HG03108 (cell line): ENCODE measurements around the gene CRYBB1.

Experiments used
- ATAC-seq: cut with Tn5 transposase; IDR thresholded peaks from one replicate; pipeline ENCODE4 v1.9.1; 2021; ENCODE audit warnings: moderate library complexity; ENCODE audit not compliant: unreplicated experiment

The CRYBB1 gene

DNA sequence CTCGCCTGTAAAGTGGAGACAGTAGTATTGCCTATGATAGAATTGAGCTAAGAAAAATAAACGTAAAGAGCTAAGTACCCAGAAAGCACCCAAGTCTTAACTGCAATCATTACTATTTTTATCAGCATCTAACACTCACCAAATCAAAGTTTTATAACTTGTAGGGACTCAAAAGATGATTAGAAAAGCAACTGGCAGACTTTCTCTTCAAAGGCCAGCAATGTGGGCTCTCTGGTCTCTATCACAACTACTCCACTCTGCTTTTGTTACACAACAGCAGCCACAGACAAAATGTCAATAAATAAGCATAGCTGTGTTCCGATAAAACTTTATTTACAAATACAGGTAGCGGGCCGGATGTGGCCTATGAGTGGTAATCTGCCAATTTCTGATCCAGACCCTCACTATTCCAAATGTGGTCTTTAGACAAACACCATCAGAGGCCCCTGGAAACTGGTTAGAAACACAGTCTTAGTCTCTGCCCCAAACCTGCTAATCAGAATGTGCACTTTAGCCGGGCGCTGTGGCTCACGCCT lies 36.1 kb downstream of the CRYBB1 start:
- no peak for ATAC-seq

DNA sequence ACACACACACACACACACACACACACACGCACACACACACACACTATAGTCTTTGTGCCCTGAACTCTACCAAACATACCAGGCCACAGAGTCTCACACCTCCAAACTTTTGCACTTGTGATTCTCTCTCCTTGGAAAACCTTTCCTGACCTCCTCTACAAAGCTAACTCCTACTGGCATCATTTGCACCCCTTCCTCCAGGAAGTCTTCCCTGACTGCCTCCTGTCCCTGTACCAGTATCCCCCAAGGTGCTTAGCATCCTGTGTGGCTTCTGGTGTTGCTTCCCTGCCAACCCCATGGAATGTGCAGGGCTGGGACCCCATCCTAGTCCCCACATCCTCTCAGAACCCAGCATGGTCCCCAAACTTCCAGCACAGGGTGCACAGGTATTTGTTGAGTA lies 36.8 kb downstream of the CRYBB1 start:
- ATAC-seq, result no peak

- ATAC-seq, result no peak
Measured at GRCh38 chr22:26580240-26580962, 37.4 kb downstream of the CRYBB1 start.

GRCh38 chr22:26579331-26579886 lies 38.4 kb downstream of the CRYBB1 start:
- no peak for ATAC-seq

- no peak for ATAC-seq
Measured at GRCh38 chr22:26577081-26577480, 40.7 kb downstream of the CRYBB1 start.

DNA sequence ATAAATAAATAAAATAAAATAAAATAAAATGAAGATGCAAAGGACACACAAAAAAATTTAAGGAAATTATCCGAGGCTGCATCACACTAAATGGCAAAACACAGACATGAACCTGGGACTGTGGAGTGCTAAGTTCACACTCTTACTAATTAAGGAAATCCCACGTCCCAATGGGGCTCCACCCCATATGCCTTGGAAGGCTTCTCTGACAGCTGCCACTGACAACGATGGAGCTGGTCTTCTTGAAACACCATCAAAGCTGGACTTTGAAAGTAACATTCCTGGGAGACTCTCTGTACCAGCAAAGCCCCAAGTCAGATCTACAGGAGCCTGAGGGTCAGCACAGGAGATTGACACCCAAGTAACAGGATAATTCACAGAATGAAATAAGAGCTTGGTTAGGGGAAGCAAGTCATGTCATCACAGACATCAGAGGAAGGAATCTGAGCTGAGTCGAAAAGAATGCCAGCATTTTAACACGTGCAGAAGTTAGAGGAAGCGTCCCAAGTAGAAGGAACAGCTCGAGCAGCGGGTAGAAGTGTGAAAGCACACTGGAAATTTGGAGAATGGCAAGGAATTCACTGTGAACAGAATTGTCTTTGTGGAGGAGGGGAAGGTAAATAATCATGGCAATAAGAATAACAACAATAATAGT lies 41.7 kb downstream of the CRYBB1 start:
- ATAC-seq, result no peak

- no peak for ATAC-seq
Measured at GRCh38 chr22:26574001-26574723, 43.7 kb downstream of the CRYBB1 start.

- no peak for ATAC-seq
Measured at GRCh38 chr22:26573026-26573662, 44.7 kb downstream of the CRYBB1 start.

GRCh38 chr22:26570864-26571525 lies 46.8 kb downstream of the CRYBB1 start:
- no peak for ATAC-seq

GRCh38 chr22:26570115-26570514 lies 47.7 kb downstream of the CRYBB1 start:
- no peak for ATAC-seq

DNA sequence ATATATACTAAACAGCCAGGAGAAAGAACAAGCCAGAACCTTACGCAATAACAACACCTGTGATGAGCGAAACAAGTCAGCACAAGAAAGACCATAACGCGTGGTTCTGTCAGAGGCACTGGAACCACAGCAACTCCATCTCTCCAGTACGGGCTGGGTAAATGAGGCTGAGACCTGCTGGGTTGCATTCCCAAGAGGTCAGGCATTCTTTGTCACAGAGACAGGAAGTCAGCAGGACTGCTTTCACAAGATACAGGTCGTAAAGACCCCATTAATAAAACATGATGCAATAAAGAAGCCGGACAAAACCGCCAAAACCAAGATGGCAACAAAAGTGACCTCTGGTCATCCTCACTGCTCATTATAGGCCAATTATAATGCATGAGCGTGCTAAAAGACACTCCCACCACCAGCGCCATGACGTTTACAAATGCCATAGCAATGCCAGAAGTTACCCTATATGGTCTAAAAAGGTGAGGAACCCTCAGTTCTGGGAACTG lies 49.6 kb downstream of the CRYBB1 start:
- ATAC-seq, result no peak

- no peak for ATAC-seq
Measured at GRCh38 chr22:26567610-26568009, 50.2 kb downstream of the CRYBB1 start.

- ATAC-seq, result no peak
Measured at GRCh38 chr22:26566994-26567393, 50.8 kb downstream of the CRYBB1 start.

- no peak for ATAC-seq
Measured at GRCh38 chr22:26565889-26566288, 51.9 kb downstream of the CRYBB1 start.

DNA sequence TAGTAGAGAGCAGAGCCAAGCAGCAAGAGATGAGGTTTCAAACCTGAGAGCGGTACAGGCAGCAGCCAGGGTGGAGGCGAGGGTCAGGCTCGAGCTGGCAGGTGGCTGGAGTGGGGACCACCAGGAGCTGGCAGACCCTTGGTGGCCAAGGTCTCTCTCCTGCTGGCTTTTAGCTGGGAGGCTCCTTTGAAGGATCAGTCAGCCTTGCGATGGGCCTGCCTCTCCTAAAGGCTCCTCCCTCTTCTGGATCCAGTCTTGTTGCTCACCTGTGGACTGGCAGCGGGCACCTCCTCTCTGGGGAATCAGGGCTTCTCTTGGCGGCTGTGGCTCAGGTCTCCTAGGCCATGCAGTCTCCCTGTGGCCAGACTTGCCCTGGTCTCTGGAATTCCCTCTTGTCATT lies 52.6 kb downstream of the CRYBB1 start:
- ATAC-seq, result no peak

DNA sequence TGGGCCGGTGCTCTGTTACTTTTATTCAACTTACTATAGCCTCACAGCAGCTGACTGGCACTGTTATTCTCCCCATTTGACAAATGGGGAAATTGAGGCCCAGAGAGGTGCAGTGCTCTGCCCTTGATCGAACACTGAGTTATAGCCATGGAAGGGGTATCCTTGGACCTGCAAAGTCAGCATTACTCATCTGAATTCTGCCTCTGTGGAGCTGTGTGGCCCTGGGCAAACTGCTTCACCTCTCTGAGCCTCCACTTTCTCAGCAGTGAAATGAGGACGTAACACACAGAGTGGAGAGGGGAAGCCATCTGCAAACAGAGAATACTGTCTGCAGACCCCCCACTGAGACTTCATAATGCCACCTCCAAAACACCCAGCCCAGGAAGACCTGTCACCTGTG lies 53.2 kb downstream of the CRYBB1 start:
- ATAC-seq, result no peak

DNA sequence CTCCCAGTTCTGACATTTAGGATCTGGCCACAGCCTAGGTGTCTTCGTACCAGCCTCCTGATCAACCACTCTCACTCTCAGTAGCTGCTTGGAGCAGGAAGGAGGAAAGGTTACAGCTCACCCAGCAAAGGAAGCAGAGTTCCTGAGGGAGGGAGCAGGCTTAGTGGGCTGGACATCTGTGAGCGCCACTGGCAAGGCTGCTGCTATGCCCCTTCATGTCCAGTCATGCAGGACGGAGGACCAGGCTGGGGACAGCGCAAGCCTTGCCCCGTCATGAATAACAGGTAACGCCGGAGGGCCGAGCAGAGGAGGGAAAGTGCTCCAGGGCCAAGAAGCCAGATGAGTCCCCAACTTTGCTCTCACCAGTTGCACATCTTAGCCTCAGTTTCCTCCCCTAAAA lies 53.6 kb downstream of the CRYBB1 start:
- ATAC-seq, result no peak

- ATAC-seq, result no peak
Measured at GRCh38 chr22:26563022-26563421, 54.8 kb downstream of the CRYBB1 start.

DNA sequence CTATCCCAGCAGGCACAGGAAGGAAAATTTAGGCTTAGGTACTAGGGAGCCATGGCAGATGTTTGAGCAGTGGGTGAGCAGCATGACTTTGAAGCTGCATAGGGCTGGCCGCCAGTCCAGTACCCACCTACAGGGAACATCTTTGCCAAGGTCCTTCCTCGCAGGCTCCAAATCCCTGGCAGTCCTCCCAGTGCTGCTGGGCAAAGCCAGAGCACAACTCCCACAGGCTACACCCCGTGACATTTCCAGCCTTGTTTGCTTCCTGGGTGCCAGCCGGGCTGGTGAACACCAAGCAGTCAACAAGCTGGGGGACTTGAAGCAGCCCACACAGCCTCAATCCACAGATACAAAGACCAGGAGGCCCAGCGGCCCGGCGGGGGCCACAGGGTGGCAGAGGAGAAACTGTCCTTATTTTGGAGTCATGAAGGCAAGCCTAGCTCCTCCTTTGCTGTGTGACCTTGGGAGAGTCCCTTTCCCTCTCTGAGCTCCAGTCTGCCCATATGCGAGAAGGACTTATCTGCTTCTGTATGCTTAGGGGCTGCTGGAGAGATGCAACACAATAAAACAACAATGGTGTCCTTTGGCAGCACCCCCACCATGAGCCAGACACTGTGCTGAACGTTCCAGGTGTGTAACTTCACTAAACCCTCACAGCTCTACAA lies 55.9 kb downstream of the CRYBB1 start:
- ATAC-seq, result no peak
